ENCODE data around the gene SLC25A45. TPM values are rescaled to one million over a fixed set of nuclear protein-coding genes. Genes with fewer than 3 reads are reported as not detected.

The SLC25A45 gene
- polyA plus RNA-seq, 2 of the 4 experiments (the other 2 are of a cell fraction) = 3.1 to 8.1 TPM

- peak; percentile 29; the same call in 1 of the 3 replicates for TF ChIP-seq BCL3 (IDR thresholded peaks at IDR 0.05)
- no peak for TF ChIP-seq ZFP36 (IDR thresholded peaks at IDR 0.05; ENCODE audit: borderline replicate concordance, partially characterized antibody)
- TF ChIP-seq HDAC2 (IDR thresholded peaks at IDR 0.05) = no peak
- TF ChIP-seq POLR2A (IDR thresholded peaks at IDR 0.05; ENCODE audit: low read length) = peak; percentile 69
- TF ChIP-seq ELK1 (IDR thresholded peaks at IDR 0.05; ENCODE audit: low read depth, low read length) = no peak
Measured at GRCh38 chr11:65429068-65429681, 46.7 kb upstream of the SLC25A45 start (continued).

GRCh38 chr11:65428578-65429067 lies 46.2 kb upstream of the SLC25A45 start:
- ATAC-seq (peak in 1 of 2 experiments; percentile 11; a peak in 3 of 6 replicates), DNase-seq (ENCODE audit: low read depth in 1 of 2, low spot score in 1 of 2) (no peak), FAIRE-seq (no peak)
- 7% methylated on average over 5 of the region's 5 CpGs for WGBS (ENCODE audit: missing lambda C conversion rate)
- Histone ChIP-seq H3K4me3 (peak overlapping the region; percentile 95), H3K4me1 (peaks cover 43% of the 10 kb centered on the region), H3K4me2 (peak overlapping the region; percentile 89), H3K27ac (peak overlapping the region; percentile 97 to 100), H3K9me3 (no peaks in the 10 kb centered on the region)
- POLR2A ChIA-PET = interaction anchor here (1.0 to 17.5 kb wide), 5 partner anchors 11 to 75 kb away, joined by 3 to 756 read pairs (median 7); partner anchors contain the start of genes MALAT1 and NEAT1
- TF ChIP-seq TP53 (CRISPR knock-in tag; IDR thresholded peaks at IDR 0.05) (peak; percentile 90; the same call in 1 of the 2 replicates), HMGXB4 (CRISPR knock-in tag; IDR thresholded peaks at IDR 0.05; ENCODE audit: borderline replicate concordance) (no peak; the same call in 1 of the 2 replicates), SREBF2 (IDR thresholded peaks at IDR 0.05) (no peak), ESRRA (IDR thresholded peaks at IDR 0.05; ENCODE audit: borderline replicate concordance, low read length) (peak; percentile 29; the same call in 1 of the 2 replicates), EHF (CRISPR knock-in tag; IDR thresholded peaks at IDR 0.05) (peak; percentile 63), ZC3H11A (IDR thresholded peaks at IDR 0.05) (no peak), GATA3 (IDR thresholded peaks at IDR 0.05; ENCODE audit: borderline replicate concordance) (peak; percentile 9; the same call in 1 of the 2 replicates), POLR2A (IDR thresholded peaks at IDR 0.05; ENCODE audit: low read length) (peak; percentile 25), CHD2 (IDR thresholded peaks at IDR 0.05; ENCODE audit: low read length, partially characterized antibody) (no peak), ATOH8 (CRISPR knock-in tag; IDR thresholded peaks at IDR 0.05; ENCODE audit: low read depth) (peak; percentile 5; the same call in 1 of the 2 replicates), JUN (IDR thresholded peaks at IDR 0.05) (peak in 1 of 2 experiments; percentile 8; a peak in 1 of 5 replicates), REST (IDR thresholded peaks at IDR 0.05) (peak; percentile 14; the same call in 1 of the 2 replicates), HDAC2 (IDR thresholded peaks at IDR 0.05) (no peak; the same call in 1 of the 2 replicates), EP300 (IDR thresholded peaks at IDR 0.05) (no peak)
- CTCF ChIA-PET = interaction anchor here (0.5 to 1.8 kb wide), 2 partner anchors 82 to 85 kb away, joined by 3 to 5 read pairs; no protein-coding TSS in a partner anchor

Measured in A549 (cell line).